GM19467 (cell line): ENCODE measurements around the gene AARS2.
"Not testable (repeated sequence)": the region's sequence is repeated elsewhere in the genome, so short reads cannot be mapped to it uniquely, and the experiment has no call there.

ENCODE experiments used
- ATAC-seq: cut with Tn5 transposase; IDR thresholded peaks from one replicate; pipeline ENCODE4 v1.9.1; 2021; ENCODE audit warnings: mild to moderate bottlenecking, moderate library complexity; ENCODE audit not compliant: unreplicated experiment

AARS2 gene

GRCh38 chr6:44332585-44332984 lies 19.4 kb upstream of the AARS2 start:
- ATAC-seq: no peak

DNA sequence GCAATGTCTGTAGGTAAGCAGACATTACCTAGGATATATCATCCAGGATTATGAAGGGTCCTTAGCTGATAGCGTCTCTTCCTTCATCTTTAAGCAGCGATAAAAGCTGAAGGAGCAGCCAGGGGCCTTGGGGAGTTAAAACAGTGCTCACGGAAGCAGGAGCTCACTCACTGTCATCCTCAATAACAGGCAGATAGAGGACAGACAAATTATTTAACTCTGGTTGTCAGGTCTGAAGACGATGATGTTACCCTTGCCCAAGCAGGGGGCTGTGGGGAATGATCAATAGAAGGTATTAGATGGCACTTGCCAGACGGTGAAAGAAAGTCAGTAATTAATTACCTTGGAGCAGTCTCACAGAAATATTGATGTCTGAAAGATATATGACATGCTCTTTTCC lies 16.7 kb upstream of the AARS2 start:
- no peak for ATAC-seq

DNA sequence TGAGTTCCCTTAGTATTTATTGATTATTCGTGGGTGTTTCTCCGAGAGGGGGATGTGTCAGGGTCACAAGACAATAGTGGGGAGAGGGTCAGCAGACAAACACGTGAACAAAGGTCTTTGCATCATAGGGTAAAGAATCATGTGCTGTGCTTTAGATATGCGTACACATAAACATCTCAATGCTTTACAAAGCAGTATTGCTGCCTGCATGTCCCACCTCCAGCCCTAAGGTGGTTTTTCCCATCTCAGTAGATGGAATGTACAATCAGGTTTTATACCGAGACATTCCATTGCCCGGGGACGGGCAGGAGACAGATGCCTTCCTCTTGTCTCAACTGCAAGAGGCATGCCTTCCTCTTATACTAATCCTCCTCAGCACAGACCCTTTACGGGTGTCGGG lies 15.1 kb upstream of the AARS2 start:
- not testable (repeated sequence) for ATAC-seq

DNA sequence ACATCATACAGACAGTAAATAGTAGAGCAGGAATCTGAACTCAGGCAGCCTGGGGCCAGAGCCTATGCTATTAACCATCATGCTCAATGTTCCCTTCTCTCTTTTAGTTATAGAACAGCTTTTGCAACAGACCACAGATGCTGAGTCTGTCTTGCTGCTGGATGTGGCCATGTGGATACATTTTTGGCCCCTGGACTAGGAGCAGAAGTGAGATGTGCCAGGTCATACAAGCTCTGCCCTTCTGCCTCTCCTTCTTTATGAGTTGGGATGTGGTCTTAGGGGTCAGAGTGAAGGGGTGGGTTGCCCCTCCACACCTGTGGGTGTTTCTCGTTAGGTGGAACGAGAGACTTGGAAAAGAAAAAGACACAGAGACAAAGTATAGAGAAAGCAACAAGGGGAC lies 14.6 kb upstream of the AARS2 start:
- ATAC-seq: no peak

DNA sequence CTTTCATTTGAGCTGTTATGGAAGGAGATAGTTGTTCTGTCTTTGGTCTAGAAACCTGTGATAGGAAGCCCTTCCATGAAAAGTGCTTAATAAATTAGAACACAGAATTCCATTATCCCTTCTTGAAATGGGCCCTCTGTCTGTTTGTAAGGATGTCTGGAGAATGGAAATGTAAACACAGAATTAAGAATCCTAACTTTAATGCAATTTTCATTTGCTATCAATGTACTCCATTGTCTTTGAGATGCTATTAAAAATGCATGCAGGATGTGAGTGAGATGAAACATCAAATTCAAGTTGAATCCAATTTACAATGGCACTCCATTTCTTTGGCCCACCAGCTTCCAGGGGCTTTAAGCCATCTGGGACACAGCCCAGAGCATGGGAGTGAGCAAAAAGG lies 13.9 kb upstream of the AARS2 start:
- no peak for ATAC-seq

DNA sequence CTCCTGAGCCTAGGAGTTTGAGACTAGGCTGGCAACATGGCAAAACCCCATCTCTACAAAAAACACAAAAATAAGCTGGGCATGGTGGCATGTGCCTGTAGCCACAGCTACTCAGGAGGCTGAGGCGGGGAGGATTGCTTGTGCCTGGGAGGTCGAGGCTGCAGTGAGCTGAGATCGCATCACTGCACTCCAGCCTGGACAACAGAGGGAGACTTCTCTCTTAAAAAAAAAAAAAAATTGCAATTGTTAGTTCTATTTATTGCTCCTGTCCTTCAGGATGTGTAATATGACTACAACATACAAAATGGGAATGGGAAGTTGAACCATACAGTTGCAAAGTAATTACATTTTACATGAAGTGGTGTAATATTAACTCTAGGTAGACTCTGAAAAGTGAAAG lies 8.1 kb upstream of the AARS2 start:
- ATAC-seq: no peak

DNA sequence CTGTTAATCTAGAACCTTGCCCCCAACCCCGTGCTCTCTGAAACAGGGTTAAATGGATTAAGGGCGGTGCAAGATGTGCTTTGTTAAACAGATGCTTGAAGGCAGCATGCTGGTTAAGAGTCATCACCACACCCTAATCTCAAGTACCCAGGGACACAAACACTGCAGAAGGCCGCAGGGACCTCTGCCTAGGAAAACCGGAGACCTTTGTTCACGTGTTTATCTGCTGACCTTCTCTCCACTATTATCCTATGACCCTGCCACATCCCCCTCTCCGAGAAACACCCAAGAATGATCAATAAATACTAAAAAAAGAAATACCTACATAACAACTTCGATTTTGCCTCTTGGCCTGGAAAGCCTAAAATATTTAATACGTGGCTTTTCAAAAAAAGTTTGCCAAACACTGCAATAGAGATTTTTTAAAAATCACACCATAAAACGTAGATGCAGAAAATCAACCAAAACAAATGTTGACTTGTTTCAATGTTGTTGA lies 4.0 kb upstream of the AARS2 start:
- ATAC-seq: not testable (repeated sequence)

DNA sequence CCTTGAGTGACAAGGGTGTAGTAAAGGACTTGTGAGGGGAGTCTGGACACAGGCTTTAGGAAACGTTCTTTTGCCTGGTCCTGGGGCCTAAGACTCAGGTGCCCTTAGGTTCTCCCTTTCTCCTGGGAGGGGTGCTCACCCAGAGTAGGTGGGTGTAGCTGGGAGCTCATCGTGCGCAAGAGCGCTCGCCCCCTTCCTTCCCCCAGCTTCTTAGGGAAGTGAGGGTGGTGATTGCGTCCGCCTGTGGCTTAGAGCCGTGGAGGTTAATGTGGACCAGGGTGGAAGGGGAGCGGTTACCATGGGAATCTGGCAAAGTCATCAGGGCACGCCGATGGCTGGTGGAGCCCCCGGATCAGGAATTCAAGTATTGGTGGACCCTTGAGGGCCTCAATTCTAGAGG lies 3.3 kb upstream of the AARS2 start:
- no peak for ATAC-seq

DNA sequence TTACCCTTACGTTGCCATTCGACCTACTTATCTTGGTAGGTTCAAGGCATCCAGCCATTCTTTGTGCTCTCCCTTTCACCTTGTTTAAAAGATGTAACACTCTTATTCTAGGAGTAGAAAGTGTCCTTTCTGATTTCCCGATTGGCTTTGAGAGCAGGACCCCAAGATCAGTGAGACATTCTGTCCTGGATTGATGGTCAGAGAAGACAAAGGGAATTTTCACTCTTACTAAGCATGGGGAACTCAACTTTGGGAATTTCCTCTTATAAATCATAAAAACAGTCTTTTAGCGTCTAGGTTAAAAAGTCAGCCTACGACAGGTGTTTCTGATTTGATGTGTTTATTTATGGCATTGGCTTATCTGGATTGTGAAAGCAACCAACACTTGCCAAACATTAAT lies 2.8 kb upstream of the AARS2 start:
- no peak for ATAC-seq

- ATAC-seq: no peak
Measured at GRCh38 chr6:44315516-44315915, 2.4 kb upstream of the AARS2 start.

GRCh38 chr6:44314657-44315056 lies 1.5 kb upstream of the AARS2 start:
- ATAC-seq: not testable (repeated sequence)

DNA sequence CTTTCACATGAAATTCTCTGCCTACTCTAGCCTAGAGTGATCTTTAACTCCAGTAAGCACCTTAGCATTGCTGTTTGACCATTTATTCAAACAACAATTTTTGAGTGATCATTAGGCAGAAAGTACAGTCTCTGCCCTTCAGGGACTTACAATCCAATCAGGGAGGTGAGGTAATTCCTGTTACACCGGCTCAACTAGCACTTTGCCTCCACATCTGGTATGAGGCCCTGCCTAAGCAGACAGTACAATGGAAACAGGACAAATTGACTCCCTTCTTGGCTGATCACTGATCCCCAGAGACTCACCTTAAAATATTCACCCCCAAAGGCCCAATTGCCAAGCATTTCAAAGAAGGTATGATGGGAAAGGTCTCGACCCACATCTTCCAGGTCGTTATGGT lies 1.4 kb downstream of the AARS2 start:
- no peak for ATAC-seq

DNA sequence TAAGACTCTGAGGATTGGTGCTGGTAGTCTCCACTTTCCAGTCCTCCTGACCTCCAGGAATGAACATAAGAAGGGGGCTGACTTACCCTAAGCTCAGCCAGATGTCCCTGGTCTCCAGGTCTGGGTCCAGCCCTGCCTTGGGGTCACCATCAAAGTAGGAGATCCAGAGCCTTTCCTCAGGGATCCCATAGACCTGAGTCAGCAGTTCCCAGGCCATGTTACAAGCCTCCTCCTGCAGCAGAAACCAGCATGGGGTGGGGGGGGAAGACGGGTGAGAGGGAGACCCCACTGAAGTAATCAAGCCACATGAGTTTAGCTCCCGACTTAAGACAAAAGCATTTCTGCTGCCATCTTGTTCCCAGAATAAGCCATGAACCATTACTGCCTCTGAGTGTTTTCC lies 1.8 kb downstream of the AARS2 start:
- ATAC-seq: no peak

GRCh38 chr6:44310241-44310640 lies 2.9 kb downstream of the AARS2 start:
- ATAC-seq: no peak

GRCh38 chr6:44309631-44310030 lies 3.5 kb downstream of the AARS2 start:
- ATAC-seq: no peak

- ATAC-seq: no peak
Measured at GRCh38 chr6:44309092-44309491, 4.1 kb downstream of the AARS2 start.

DNA sequence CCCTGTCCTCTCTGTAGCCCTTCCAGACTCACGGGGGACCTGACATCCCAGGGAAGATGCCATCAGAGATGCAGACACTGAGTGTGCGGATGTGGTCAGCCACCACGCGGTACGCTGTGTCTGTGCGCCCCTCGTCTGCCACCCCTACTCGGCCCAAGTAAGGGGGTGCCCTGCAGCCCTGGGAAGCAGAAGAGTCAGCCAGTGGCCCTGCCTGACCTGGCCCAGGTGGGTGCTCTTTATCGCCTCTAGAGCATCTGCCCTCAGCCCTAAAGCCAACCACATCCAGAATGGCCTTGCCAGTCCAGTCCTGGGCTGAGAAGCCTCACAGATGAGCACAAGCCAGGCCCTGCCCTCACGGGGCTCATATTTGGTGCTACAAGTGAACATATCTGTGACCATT lies 5.9 kb downstream of the AARS2 start:
- ATAC-seq: no peak

GRCh38 chr6:44306710-44307109 lies 6.4 kb downstream of the AARS2 start:
- ATAC-seq: no peak

DNA sequence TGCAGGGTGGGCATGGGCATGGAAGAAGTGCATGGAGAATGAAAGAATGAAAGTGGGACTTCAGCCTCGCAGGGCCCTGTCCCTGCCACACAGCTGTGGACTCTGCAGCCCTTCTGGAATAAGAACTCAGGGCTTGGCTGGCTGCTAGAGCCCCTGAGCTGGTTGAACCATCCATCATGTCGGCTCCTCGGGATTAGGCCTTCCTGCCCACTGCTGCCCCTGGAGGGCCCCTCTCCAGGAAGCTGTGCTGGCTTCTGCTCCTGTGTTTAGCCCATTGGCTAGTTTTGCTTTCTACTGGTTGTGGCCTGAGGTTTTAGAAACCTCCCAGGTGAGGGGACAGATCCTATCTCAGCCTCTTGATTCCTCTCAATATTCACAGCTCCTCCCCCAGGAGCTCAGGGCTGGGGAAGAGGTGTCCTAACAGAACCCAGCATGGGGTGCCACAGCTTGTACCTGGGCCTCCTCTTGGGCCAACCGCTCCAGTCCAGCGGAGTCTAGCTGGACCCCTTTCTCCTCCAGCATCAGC lies 7.9 kb downstream of the AARS2 start:
- ATAC-seq: no peak

GRCh38 chr6:44304282-44305199 lies 8.6 kb downstream of the AARS2 start:
- ATAC-seq: no peak

DNA sequence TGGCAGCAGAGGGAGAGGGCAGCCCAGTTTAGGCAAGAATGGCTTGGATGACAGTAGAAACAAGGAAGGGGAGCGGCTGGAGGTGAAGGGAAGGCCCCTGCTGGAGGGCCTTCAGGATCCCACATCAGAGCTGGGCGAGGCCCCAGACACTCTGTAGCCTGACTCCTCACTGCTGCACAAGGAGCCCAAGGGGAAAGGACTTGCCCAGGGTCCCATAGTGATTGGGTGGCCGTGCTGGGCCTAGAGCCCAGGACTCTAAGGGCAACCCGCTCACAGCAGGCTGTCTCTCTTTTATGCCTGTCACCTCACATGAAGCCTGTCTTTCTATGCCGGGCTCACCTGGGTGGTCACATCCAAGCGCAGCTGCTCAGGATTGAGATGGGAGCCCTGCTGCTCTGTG lies 9.3 kb downstream of the AARS2 start:
- no peak for ATAC-seq

DNA sequence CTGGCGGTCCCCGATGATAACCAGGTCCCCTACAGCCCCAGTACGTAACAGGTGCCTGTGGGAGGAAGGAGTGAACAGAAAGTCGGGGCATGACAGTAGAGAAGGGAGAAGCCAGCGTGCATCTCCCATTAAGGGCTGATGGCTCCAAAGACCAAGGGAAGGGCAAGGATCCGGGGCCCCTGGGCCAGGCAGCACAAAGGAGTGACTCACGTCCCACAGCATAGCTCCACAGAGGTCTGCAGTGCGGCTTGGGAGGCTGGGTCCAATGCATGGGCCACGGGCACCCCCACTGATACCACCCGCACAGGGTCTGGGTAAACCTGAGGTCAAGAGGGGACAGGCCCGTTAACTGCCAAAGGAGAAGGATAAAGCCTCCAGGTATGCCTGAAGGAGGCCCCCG lies 10.3 kb downstream of the AARS2 start:
- no peak for ATAC-seq
